Muscle of leg (tissue), 11 donors: ENCODE data around the gene PPP1R3F. TPM values are rescaled to one million over a fixed set of nuclear protein-coding genes. Genes with fewer than 3 reads are reported as not detected.
A peak's percentile ranks its signal among the peaks of the same experiment; 100 is the strongest.

ENCODE experiments used
- DNase-seq: peaks from one replicate; pipeline ENCODE4 v3.0.0; 2013
- H3K27ac ChIP-seq: one replicate; pipeline ENCODE4 v1.5.1; 2013; ENCODE audit warnings: mild to moderate bottlenecking, low read length, control low read depth
- H3K27me3 ChIP-seq: one replicate; pipeline ENCODE4 v1.6.1; 2013; ENCODE audit warnings: low read length; ENCODE audit not compliant: control insufficient read depth, insufficient read depth
- H3K36me3 ChIP-seq: one replicate; pipeline ENCODE4 v1.6.1; 2013; ENCODE audit warnings: low read length; ENCODE audit not compliant: control insufficient read depth, insufficient read depth
- H3K4me1 ChIP-seq: one replicate; pipeline ENCODE4 v1.6.1; 2013; ENCODE audit warnings: low read length; ENCODE audit not compliant: control insufficient read depth, insufficient read depth
- H3K4me3 ChIP-seq: one replicate; pipeline ENCODE4 v1.5.1; 2013; ENCODE audit warnings: low read length, control low read depth
- H3K9me3 ChIP-seq: replicated peaks from 2 replicates; pipeline ENCODE4 v1.6.1; 2013; ENCODE audit warnings: low read depth, low read length; ENCODE audit not compliant: control insufficient read depth
- WGBS: methylation state at CpG from one replicate; pipeline ENCODE4 v1.1.5; 2013; ENCODE audit warnings: missing lambda C conversion rate; ENCODE audit not compliant: insufficient coverage; 5-methylcytosine and 5-hydroxymethylcytosine counted together
- polyA plus RNA-seq, 8 donors: library from polyadenylated mRNA; unstranded; fragments of 120-200 nt; gene quantifications; one replicate each; pipeline versions ENCODE4 v1.2.1 to v1.2.3, GENCODE V29; 2013; ENCODE audit warnings: inconsistent platforms in 1 of 8, low replicate concordance in 1 of 8; ENCODE audit not compliant: insufficient read length in 8 of 8, insufficient read depth in 1 of 8
- total RNA-seq: library from RNA; stranded (reverse); fragments of 120-200 nt; gene quantifications from one replicate; pipeline ENCODE4 v1.2.4, GENCODE V29; 2013

Gene PPP1R3F
- total and polyA plus RNA-seq, 9 donors, result 5.5 to 9.0 (median 7.4) TPM

DNA sequence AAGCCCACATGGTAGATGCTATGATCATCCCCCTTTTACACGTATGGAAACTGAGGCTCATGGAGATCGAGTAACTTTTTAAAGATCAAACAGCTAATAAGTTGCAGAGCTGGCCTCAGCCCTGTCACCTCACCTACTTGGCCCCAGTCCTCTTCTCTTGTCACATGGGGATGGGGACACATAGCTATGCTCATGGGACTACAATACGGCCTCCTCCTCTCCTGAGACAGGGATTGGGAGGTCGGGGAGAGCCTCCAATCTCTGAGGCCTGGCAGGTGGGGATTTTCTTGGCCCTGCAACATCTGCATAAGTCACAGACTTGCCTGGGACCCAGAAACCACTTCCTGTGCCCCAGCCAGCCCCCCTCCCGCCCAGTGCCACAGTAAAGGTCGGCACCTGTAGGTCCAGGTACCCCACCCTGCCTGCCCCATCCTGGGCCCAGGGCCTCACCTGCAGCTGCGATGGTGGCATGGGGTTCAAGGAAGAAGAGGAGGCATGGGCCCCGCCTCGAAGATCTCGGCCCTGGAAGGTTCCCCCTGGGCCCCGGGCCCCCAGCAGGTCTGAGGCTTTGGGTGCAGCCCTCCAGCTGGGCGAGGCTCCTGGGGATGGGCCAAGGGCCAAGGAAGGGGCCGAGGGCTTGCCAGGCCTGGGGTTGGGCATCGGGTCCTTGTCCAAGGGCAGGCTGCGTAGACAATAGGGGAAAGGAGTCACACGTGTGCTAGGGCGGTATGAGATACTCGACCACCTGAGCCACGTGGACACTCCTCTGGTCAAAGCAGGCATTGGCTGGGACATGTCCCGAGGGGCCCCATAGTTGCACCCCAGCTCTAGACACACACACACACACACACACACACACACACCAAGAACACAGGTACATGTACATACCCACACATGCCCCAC is 11.5 kb upstream of the PPP1R3F start:
- H3K36me3 ChIP-seq, result no peaks in the 10 kb centered on the region
- no peak overlapping the region for H3K27ac ChIP-seq
- H3K27me3 ChIP-seq, result peaks cover 3% of the 10 kb centered on the region
- no peaks in the 10 kb centered on the region for H3K9me3 ChIP-seq
- WGBS, result 77% methylated on average over 19 of the region's 20 CpGs
- H3K4me3 ChIP-seq, result no peak overlapping the region
- DNase-seq, result no peak
- H3K4me1 ChIP-seq, result no peaks in the 10 kb centered on the region

DNA sequence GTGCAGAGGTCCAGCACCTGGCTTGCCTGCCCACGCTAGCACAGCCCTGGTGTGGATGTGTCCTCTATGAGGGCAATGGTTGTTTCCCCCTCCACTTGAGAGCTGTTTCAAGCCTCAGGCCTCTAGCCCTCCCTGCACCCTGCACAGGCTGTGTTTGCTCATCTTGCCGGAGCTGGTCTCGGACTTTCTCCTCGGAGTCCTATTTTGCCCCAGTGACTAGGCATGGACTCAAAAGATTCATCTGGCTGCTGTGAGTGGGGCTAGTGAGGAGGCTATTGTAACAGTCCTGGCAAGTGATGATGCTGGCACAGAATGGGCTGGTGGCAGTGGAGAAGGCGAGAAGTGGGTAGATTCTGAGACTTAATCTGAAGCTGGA is 10.9 kb upstream of the PPP1R3F start:
- WGBS, result 83% methylated on average over 3 of the region's 5 CpGs
- H3K4me1 ChIP-seq, result no peaks in the 10 kb centered on the region
- no peaks in the 10 kb centered on the region for H3K36me3 ChIP-seq
- no peaks in the 10 kb centered on the region for H3K9me3 ChIP-seq
- H3K27me3 ChIP-seq, result peaks cover under 1% of the 10 kb centered on the region
- H3K4me3 ChIP-seq, result no peak overlapping the region
- no peak for DNase-seq
- no peak overlapping the region for H3K27ac ChIP-seq

DNA sequence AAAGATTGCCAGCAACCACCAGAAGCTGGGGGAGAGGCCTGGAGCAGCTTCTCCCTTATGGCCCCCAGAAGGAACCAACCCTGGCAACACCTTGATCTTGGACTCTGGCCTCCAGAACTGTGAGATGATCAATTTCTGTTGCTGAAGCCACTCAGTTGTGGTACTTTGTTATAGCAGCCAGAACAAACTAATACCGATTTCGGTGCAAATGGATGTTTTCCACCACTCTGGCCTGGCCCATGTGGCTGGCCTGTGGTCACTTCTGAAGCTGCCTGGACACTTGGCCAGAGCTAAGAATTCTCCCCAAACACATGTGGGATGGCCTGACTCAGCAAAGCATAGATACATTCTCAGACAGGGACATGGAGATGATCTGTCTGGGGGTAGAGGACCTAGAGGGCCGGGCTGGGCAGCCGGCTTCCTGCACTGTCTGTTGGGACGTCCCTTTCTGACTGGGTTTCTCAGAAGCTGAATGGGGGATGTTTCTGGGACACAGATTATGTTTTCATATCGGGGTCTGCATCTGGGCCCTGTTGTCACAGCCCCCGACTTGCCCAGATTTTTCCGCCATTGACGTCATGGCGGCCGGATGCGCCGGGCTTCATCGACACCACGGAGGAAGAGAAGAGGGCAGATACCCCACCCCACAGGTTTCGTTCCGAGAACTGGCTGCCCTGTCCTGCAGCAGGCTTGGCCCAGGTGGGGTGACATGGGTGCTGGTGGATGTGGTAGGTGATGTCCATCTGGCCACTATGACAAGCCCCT is 9.2 kb upstream of the PPP1R3F start:
- DNase-seq, result no peak
- Histone ChIP-seq H3K9me3 (no peaks in the 10 kb centered on the region), H3K27ac (no peak overlapping the region), H3K4me1 (no peaks in the 10 kb centered on the region), H3K4me3 (no peak overlapping the region), H3K36me3 (no peaks in the 10 kb centered on the region), H3K27me3 (no peaks in the 10 kb centered on the region)
- 96% methylated on average over 11 of the region's 17 CpGs for WGBS

DNA sequence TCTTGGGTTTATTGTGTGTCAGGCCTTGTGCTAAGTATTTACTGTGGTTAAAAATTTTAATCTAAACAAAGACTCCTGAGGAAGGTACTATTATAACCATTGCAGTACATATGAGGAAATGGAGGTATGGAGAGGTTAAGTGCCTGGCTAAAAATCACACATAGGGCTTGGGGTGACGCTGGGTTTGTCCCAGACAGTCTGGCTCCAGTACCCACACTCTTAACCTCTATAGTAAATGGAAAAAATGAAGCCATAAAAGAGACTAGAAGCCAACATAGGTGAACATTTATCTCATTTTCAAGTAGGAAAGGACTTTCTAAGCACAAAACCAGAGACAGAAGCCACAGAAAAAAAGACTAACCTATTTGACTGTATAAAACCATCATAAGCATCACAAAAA is 7.0 kb upstream of the PPP1R3F start:
- H3K36me3 ChIP-seq, result no peaks in the 10 kb centered on the region
- no peak overlapping the region for H3K4me3 ChIP-seq
- no peaks in the 10 kb centered on the region for H3K9me3 ChIP-seq
- H3K4me1 ChIP-seq, result no peaks in the 10 kb centered on the region
- DNase-seq, result no peak
- no peak overlapping the region for H3K27ac ChIP-seq
- WGBS, result no CpG with 5 or more reads among the region's 1 CpG
- no peaks in the 10 kb centered on the region for H3K27me3 ChIP-seq

DNA sequence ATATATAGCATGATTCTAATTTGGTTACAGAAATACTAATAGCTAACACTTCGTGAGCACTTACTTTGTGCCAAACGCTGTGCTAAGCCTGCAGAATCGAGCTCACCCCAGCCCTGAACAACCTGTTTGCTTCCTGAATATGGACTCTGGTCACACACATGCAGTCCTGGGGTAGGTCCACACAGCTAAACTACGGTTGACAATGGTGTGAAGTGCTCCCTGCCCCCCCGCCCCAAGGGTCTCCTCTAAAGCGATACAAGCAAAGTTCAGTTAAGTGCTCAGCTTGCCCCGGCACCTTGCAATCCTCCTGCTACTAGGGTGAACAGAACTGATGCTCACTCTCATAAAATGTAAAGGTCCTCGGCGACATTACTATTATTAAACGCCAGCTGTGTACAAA is 6.0 kb upstream of the PPP1R3F start:
- 82% methylated on average over 8 of the region's 10 CpGs for WGBS
- H3K27ac ChIP-seq, result no peak overlapping the region
- no peaks in the 10 kb centered on the region for H3K4me1 ChIP-seq
- no peaks in the 10 kb centered on the region for H3K36me3 ChIP-seq
- DNase-seq, result no peak
- no peak overlapping the region for H3K4me3 ChIP-seq
- H3K27me3 ChIP-seq, result no peaks in the 10 kb centered on the region
- no peaks in the 10 kb centered on the region for H3K9me3 ChIP-seq

DNA sequence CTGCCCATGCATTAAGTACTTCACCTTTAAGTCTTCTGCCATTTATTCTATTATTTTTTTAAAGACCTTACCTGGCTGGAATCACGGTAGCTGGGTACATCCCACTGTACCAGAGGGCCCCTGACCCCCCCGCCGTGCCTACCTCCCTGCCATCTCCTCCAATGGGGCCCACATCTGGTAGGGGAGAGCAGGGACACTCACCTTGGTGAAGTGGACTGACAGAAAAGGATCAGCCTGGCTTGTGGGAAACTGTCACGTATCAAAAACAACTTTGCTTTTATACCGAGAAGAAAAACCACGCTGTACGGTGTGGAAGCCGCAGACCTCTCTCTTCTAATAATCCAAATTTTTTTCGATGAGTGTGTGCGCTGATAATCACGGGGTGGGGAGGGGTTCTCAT is 5.1 kb upstream of the PPP1R3F start, which contains the start of gene FOXP3:
Gene FOXP3 (minus strand): TSS at position 251 of the 400 bp plus-strand sequence. CDS start 6,205 bp downstream, outside the sequence.
- Histone ChIP-seq H3K36me3 (no peaks in the 10 kb centered on the region), H3K27ac (no peak within 1 kb of the TSS), H3K4me1 (no peaks in the 10 kb centered on the region), H3K4me3 (no peak within 1 kb of the TSS), H3K9me3 (no peaks in the 10 kb centered on the region), H3K27me3 (no peaks in the 10 kb centered on the region)
- DNase-seq, result no peak
- WGBS, result 90% methylated on average over 2 of the region's 11 CpGs

DNA sequence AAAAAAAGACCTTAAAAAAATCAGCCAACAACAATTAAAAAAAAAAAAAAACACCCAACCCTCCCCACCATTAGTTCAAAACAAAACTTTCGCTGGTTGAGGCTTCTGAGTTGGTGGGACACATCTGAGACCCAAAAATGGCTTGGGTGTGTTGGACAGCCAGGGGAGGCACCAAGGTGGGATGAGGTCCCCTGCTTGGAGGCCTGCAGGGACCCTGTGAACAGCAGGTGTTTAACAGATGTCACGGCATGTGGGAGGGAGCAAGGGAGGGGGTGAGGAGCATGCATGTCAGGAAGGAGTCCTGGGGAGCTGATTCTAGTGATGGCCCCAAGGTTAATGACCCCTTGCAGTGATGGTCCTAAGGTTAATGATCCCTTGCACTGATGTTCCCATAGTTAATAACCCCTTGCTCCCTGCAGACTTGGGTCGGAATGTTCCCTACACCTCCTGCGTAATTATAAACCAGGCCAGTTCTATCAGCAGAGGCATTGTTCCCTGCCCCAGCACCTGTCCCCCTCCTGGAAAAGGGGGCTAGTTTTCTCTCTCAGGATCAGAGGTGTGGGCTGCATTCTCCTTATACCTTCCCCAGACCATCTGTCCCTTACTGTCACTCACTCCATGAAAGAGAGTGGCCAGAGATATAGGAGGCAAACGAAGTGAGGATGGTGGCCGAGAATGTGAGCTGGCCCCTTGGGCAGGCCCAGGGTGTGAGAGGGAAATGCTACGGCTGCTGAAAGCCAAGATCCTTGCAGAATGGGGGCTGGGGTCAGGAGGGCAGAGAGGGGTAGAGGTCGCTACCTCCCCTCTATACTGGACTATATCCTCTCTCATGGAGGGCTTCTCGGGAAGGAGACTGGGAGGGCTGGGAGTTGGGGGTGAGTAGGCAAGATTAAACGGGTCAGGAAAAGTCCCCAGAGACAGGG is 2.8 kb upstream of the PPP1R3F start:
- 43% methylated on average over 2 of the region's 10 CpGs for WGBS
- no peaks in the 10 kb centered on the region for H3K9me3 ChIP-seq
- no peak for DNase-seq
- H3K36me3 ChIP-seq, result no peaks in the 10 kb centered on the region
- no peak overlapping the region for H3K4me3 ChIP-seq
- peaks cover 13% of the 10 kb centered on the region for H3K4me1 ChIP-seq
- no peak overlapping the region for H3K27ac ChIP-seq
- no peaks in the 10 kb centered on the region for H3K27me3 ChIP-seq

DNA sequence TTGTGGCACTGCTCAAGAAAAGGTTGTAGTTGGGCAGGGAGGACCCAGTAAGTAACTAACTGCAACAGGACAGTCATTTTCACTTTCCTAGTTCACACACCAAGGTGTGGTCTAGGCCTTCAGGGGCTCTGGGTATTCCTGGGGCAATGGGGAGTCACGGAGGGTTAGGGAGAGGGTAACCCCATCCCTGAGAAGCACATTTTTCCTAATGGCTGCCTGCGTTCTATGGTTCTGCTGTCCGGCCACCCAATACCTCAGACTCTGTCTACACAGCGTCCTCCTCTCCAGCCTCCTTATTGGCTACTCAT is 937 bp upstream of the PPP1R3F start:
- no peaks in the 10 kb centered on the region for H3K36me3 ChIP-seq
- peaks cover 19% of the 10 kb centered on the region for H3K4me1 ChIP-seq
- DNase-seq, result no peak
- no peaks in the 10 kb centered on the region for H3K27me3 ChIP-seq
- peak overlapping the region; percentile 53 for H3K4me3 ChIP-seq
- H3K9me3 ChIP-seq, result no peaks in the 10 kb centered on the region
- H3K27ac ChIP-seq, result peak overlapping the region; percentile 97
- WGBS, result 49% methylated on average over 3 of the region's 4 CpGs

DNA sequence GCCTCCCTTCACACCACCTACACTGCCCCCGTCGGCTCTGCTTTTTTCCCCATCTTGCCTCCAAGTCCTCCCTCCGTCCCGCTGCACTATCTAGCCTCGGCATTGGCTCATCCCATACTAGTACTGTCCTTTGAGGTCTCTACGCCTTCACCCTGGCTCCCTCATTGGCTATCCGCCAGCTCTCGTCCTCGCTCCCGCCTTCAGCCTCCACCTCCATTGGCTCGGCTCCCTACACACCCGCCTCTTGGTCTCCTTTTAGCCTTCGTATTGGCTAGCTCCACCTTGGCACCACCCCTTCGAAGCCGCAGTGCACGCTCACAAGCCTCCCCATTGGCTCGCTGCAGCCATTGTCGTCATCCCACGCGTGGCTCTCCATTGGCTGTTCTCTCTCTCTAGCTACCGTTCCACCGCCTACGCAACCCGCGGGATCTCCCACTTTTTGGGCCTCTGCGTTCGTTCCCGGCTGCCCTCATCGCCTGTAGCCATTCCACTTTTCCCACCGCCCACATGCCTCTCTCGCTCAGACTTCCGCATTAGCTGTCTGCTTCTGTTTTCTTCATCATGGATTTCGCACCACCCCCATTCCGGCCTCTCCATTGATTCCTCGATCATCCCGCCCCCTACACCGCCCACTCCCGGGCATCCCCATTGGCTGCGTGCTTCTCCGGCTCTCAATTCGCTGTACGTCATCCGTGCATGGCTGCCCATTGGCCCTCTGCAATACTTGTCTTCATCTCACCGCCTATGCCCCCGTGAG is 405 bp upstream of the PPP1R3F start:
- peak; percentile 99 for DNase-seq
- Histone ChIP-seq H3K27ac (peak overlapping the region; percentile 97), H3K27me3 (no peaks in the 10 kb centered on the region), H3K9me3 (no peaks in the 10 kb centered on the region), H3K36me3 (no peaks in the 10 kb centered on the region), H3K4me3 (peak overlapping the region; percentile 53), H3K4me1 (peaks cover 19% of the 10 kb centered on the region)
- WGBS, result 41% methylated on average over 45 of the region's 45 CpGs
